CD14-positive monocyte (primary cell): ENCODE data around the gene INO80B. TPM values are rescaled to one million over a fixed set of nuclear protein-coding genes. Genes with fewer than 3 reads are reported as not detected.

Experiments
- DNase-seq, 3 donors: peaks; one replicate each; pipeline ENCODE4 v3.0.0-alpha.2; 2011 to 2022
- H2AFZ ChIP-seq: 2 replicates; pipeline ENCODE4 v1.6.0; 2012; ENCODE audit warnings: mild to moderate bottlenecking, low read depth, low read length, inconsistent platforms; ENCODE audit not compliant: insufficient read depth, poor library complexity, severe bottlenecking
- H3K27ac ChIP-seq, 2 donors: 1 replicate in 1 of 2; 2 replicates in 1 of 2; pipeline ENCODE4 v1.5.1; 2012 to 2013; ENCODE audit warnings: low read length in 2 of 2, control low read depth in 1 of 2, inconsistent platforms in 1 of 2, low read depth in 1 of 2, mild to moderate bottlenecking in 1 of 2
- H3K27me3 ChIP-seq, 2 donors: one replicate each; pipeline versions ENCODE4 v1.6.0 to v1.6.1; 2011 to 2013; ENCODE audit warnings: low read length in 2 of 2; ENCODE audit not compliant: control insufficient read depth in 2 of 2, insufficient read depth in 2 of 2
- H3K36me3 ChIP-seq, 2 donors: replicated peaks in 1 of 2; 1 replicate in 1 of 2; 2 replicates in 1 of 2; pipeline versions ENCODE4 v1.5.1 to v1.6.1; 2012 to 2013; ENCODE audit warnings: low read length in 2 of 2, control low read depth in 1 of 2, inconsistent platforms in 1 of 2, mild to moderate bottlenecking in 1 of 2; ENCODE audit not compliant: insufficient read depth in 2 of 2, control insufficient read depth in 1 of 2
- H3K4me1 ChIP-seq, 2 donors: 1 replicate in 1 of 2; 2 replicates in 1 of 2; pipeline versions ENCODE4 v1.5.1 to v1.6.1; 2012 to 2013; ENCODE audit warnings: low read length in 2 of 2, control low read depth in 1 of 2, inconsistent platforms in 1 of 2, mild to moderate bottlenecking in 1 of 2, moderate library complexity in 1 of 2; ENCODE audit not compliant: insufficient read depth in 2 of 2, control insufficient read depth in 1 of 2
- H3K4me2 ChIP-seq: replicated peaks from 2 replicates; pipeline ENCODE3; 2012; ENCODE audit warnings: low read length, moderate library complexity, mild to moderate bottlenecking; ENCODE audit not compliant: poor library complexity, severe bottlenecking; ENCODE audit errors: extremely low read depth
- H3K4me3 ChIP-seq, 3 experiments: fragments of 200-600 bp in 1 of 3; sonication (generic) in 1 of 3; replicated peaks in 1 of 3; 1 replicate in 2 of 3; 2 replicates in 1 of 3; pipeline ENCODE4 v1.5.1; 2011 to 2013; ENCODE audit warnings: low read length in 3 of 3, mild to moderate bottlenecking in 3 of 3, control low read depth in 2 of 3, low read depth in 2 of 3, inconsistent platforms in 1 of 3, moderate library complexity in 1 of 3
- H3K79me2 ChIP-seq: 2 replicates; pipeline ENCODE4 v1.6.0; 2012; ENCODE audit warnings: mild to moderate bottlenecking, control low read depth, inconsistent platforms, low read length, moderate library complexity; ENCODE audit not compliant: insufficient read depth
- H3K9ac ChIP-seq: 2 replicates; pipeline ENCODE4 v1.6.0; 2017; ENCODE audit warnings: low read length, mild to moderate bottlenecking; ENCODE audit not compliant: insufficient read depth, poor library complexity, severe bottlenecking
- H3K9me3 ChIP-seq, 2 donors: replicated peaks in 1 of 2; 1 replicate in 1 of 2; 2 replicates in 1 of 2; pipeline versions ENCODE4 v1.5.1 to v1.6.1; 2012 to 2013; ENCODE audit warnings: low read length in 2 of 2, control low read depth in 1 of 2; ENCODE audit not compliant: control insufficient read depth in 1 of 2, insufficient read depth in 1 of 2
- H4K20me1 ChIP-seq: 2 replicates; pipeline ENCODE4 v1.6.0; 2012; ENCODE audit warnings: mild to moderate bottlenecking, low read length, control low read depth, moderate library complexity; ENCODE audit not compliant: insufficient read depth
- H3K27ac Mint-ChIP-seq, 7 donors: one replicate each; pipeline ENCODE4 v1.8.0; 2020; ENCODE audit warnings: mild to moderate bottlenecking in 7 of 7, mixed read lengths in 7 of 7, moderate library complexity in 6 of 7, inconsistent platforms in 2 of 7
- H3K27me3 Mint-ChIP-seq, 3 donors: one replicate each; pipeline ENCODE4 v1.8.0; 2021 to 2022; ENCODE audit warnings: low read depth in 3 of 3, mild to moderate bottlenecking in 3 of 3, mixed read lengths in 3 of 3, moderate library complexity in 3 of 3, inconsistent platforms in 1 of 3
- H3K36me3 Mint-ChIP-seq, 2 donors: one replicate each; pipeline ENCODE4 v1.8.0; 2020; ENCODE audit warnings: mixed read lengths in 2 of 2, inconsistent platforms in 1 of 2, mild to moderate bottlenecking in 1 of 2
- H3K4me1 Mint-ChIP-seq: one replicate; pipeline ENCODE4 v1.8.0; 2020; ENCODE audit warnings: mild to moderate bottlenecking, mixed read lengths
- H3K4me3 Mint-ChIP-seq, 2 donors: one replicate each; pipeline ENCODE4 v1.8.0; 2020; ENCODE audit warnings: mild to moderate bottlenecking in 2 of 2, mixed read lengths in 2 of 2, moderate library complexity in 1 of 2
- H3K9me3 Mint-ChIP-seq, 7 donors: one replicate each; pipeline ENCODE4 v1.8.0; 2020 to 2022; ENCODE audit warnings: mixed read lengths in 7 of 7, mild to moderate bottlenecking in 6 of 7, moderate library complexity in 6 of 7, inconsistent platforms in 2 of 7
- WGBS: methylation state at CpG from one replicate; pipeline ENCODE4 v1.1.5; 2013; ENCODE audit warnings: missing lambda C conversion rate; ENCODE audit not compliant: insufficient coverage; 5-methylcytosine and 5-hydroxymethylcytosine counted together
- intact Hi-C, 2 donors: fragments of 100-400 bp; cut with micrococcal nuclease; formaldehyde crosslinking; loops; one replicate each; pipeline versions ENCODE4 v1.15.0 to v1.15.1; 2023
- polyA plus RNA-seq, 3 donors: library from polyadenylated mRNA; depleted of rRNA in 1 of 3; unstranded in 2 of 3; stranded (reverse) in 1 of 3; fragments of 300-500 nt in 2 of 3; fragments of >200 nt in 1 of 3; fragmentation: Illumina TruSeq in 2 of 3; gene quantifications; 1 replicate in 2 of 3; 2 replicates in 1 of 3; pipeline ENCODE4 v1.2.3, GENCODE V29; 2012 to 2021
- TF ChIP-seq, protein P1 (sequence below): fragments of 200-600 bp; IDR thresholded peaks from one replicate; pipeline ENCODE4 v1.8.0; 2022; ENCODE audit warnings: antibody characterized with exemption, mild to moderate bottlenecking

The INO80B gene
- polyA plus RNA-seq, 3 donors = 4.8 to 48.7 (median 4.8) TPM

DNA sequence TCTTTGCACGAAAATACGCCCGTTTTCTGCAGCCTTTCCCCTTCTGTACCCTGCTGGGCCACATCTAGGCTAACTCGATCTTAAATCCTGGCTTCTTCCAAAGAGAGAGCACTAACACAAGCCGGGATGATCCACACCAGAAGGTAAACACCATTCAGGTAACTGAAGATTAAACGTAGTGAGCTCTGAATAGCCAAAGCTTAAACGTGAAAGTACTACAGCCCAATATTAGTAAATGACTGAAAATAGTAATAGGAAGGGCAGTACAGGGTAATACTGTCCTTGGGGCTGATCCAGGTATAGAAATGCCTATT lies 18.0 kb downstream of the INO80B start:
- intact Hi-C loops = no loop called here
- WGBS = 0% methylated on average over 4 of the region's 7 CpGs
- H2AFZ ChIP-seq = peak overlapping the region; percentile 99

DNA sequence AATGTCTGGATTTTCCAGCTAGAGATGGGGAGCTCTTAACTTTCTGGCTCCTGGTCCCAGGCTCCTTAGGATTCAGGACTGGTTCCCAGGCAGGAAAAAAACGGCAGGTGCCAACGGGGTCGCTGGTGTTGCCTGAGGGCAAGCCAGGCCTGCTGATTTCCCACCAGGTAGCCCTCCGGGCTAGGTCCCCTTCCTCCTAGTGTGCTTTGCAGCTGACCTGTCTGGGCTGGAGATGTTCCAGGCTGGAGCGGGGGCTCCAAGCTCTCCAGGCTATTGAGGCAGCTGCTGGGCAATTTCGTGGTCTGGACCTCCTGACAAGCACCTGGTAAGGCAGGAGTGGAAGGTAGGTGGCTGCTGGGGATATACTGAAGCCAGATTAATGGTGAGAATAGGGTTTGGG lies 19.6 kb downstream of the INO80B start:
- H3K4me1 Mint-ChIP-seq = peaks cover 35% of the 10 kb centered on the region
- intact Hi-C loops = no loop called here
- peaks cover 23 to 39% of the 10 kb centered on the region in 2 donors for H3K36me3 Mint-ChIP-seq
- Histone ChIP-seq H3K79me2 (peaks cover 18% of the 10 kb centered on the region), H3K4me2 (no peak overlapping the region), H3K27me3 (no peaks in the 10 kb centered on the region), H4K20me1 (peaks cover 8% of the 10 kb centered on the region), H3K4me1 (peaks cover 35 to 41% of the 10 kb centered on the region in 2 donors), H2AFZ (no peak overlapping the region), H3K9ac (no peak overlapping the region), H3K36me3 (peaks cover 14 to 22% of the 10 kb centered on the region in 2 donors), H3K4me3 (no peak overlapping the region), H3K27ac (no peak overlapping the region), H3K9me3 (no peaks in the 10 kb centered on the region)
- no peak overlapping the region for H3K27ac Mint-ChIP-seq
- peaks cover 0 to 2% (median 2%) of the 10 kb centered on the region in 3 donors for H3K27me3 Mint-ChIP-seq
- H3K4me3 Mint-ChIP-seq = no peak overlapping the region
- 98% methylated on average over 6 of the region's 6 CpGs for WGBS
- no peak for DNase-seq
- peaks cover 0 to 3% (median 0%) of the 10 kb centered on the region in 7 donors for H3K9me3 Mint-ChIP-seq
- TF ChIP-seq, protein P1, sequence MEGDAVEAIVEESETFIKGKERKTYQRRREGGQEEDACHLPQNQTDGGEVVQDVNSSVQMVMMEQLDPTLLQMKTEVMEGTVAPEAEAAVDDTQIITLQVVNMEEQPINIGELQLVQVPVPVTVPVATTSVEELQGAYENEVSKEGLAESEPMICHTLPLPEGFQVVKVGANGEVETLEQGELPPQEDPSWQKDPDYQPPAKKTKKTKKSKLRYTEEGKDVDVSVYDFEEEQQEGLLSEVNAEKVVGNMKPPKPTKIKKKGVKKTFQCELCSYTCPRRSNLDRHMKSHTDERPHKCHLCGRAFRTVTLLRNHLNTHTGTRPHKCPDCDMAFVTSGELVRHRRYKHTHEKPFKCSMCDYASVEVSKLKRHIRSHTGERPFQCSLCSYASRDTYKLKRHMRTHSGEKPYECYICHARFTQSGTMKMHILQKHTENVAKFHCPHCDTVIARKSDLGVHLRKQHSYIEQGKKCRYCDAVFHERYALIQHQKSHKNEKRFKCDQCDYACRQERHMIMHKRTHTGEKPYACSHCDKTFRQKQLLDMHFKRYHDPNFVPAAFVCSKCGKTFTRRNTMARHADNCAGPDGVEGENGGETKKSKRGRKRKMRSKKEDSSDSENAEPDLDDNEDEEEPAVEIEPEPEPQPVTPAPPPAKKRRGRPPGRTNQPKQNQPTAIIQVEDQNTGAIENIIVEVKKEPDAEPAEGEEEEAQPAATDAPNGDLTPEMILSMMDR = no peak

More for the DNA sequence above, 18.0 kb downstream of the INO80B start:
- Histone ChIP-seq H3K27ac (peak overlapping the region; percentile 89 to 97), H3K9ac (peak overlapping the region; percentile 85), H3K36me3 (peaks cover 14 to 19% of the 10 kb centered on the region in 2 donors), H3K9me3 (no peaks in the 10 kb centered on the region), H3K4me1 (peaks cover 35 to 41% of the 10 kb centered on the region in 2 donors), H4K20me1 (peaks cover 8% of the 10 kb centered on the region), H3K4me3 (peak overlapping the region; percentile 38 to 92 (median 62)), H3K27me3 (no peaks in the 10 kb centered on the region), H3K79me2 (peaks cover 17% of the 10 kb centered on the region), H3K4me2 (peak overlapping the region; percentile 92)
- H3K4me1 Mint-ChIP-seq = peaks cover 31% of the 10 kb centered on the region
- peaks cover 0 to 3% (median 0%) of the 10 kb centered on the region in 7 donors for H3K9me3 Mint-ChIP-seq
- no peak for DNase-seq
- H3K4me3 Mint-ChIP-seq = peak overlapping the region; percentile 92 to 97
- TF ChIP-seq, protein P1 = no peak
- H3K27me3 Mint-ChIP-seq = peaks cover 0 to 2% (median 0%) of the 10 kb centered on the region in 3 donors
- peaks cover 19 to 33% of the 10 kb centered on the region in 2 donors for H3K36me3 Mint-ChIP-seq
- H3K27ac Mint-ChIP-seq = peak overlapping the region; percentile 92 to 98 (median 98)
